Vagina (tissue), 2 donors: ENCODE results near the gene LYSET. TPM values are rescaled to one million over a fixed set of nuclear protein-coding genes. Genes with fewer than 3 reads are reported as not detected.

Experiments used
- DNase-seq, 2 donors: peaks; one replicate each; pipeline ENCODE4 v3.0.0-alpha.2; 2017; ENCODE audit errors: extremely low spot score in 2 of 2
- H3K27ac ChIP-seq: fragments of 200-600 bp; sonication (generic); one replicate; pipeline ENCODE4 v1.5.1; 2019
- H3K27me3 ChIP-seq: fragments of 200-600 bp; sonication (generic); one replicate; pipeline ENCODE4 v1.5.1; 2019
- H3K36me3 ChIP-seq, 2 donors: fragments of 200-600 bp; sonication (generic); one replicate each; pipeline ENCODE4 v1.5.1; 2017 to 2019
- H3K4me1 ChIP-seq: fragments of 200-600 bp; sonication (generic); one replicate; pipeline ENCODE4 v1.5.1; 2019
- H3K4me3 ChIP-seq, 2 donors: fragments of 200-600 bp; sonication (generic); 1 replicate in 1 of 2; 2 replicates in 1 of 2; pipeline ENCODE4 v1.5.1; 2016 to 2019
- H3K9me3 ChIP-seq: fragments of 200-600 bp; sonication (generic); one replicate; pipeline ENCODE4 v1.5.1; 2019
- POLR2A ChIP-seq, 2 donors: fragments of 450-650 bp; IDR thresholded peaks; one replicate each; pipeline ENCODE4 v1.6.1; 2017; ENCODE audit warnings: antibody characterized with exemption in 2 of 2, mild to moderate bottlenecking in 2 of 2, moderate library complexity in 2 of 2
- POLR2AphosphoS5 ChIP-seq, 2 donors: sonication (generic); formaldehyde crosslinking; IDR thresholded peaks; one replicate each; pipeline ENCODE4 v1.9.0; 2017; ENCODE audit warnings: antibody characterized with exemption in 2 of 2, mild to moderate bottlenecking in 2 of 2, low read depth in 1 of 2; ENCODE audit not compliant: insufficient read depth in 1 of 2
- intact Hi-C: fragments of 100-400 bp; cut with DNase I; formaldehyde crosslinking; loops from one replicate; pipeline ENCODE4 v1.15.1; 2023
- total RNA-seq: library from RNA; depleted of rRNA; stranded (reverse); fragments of >200 nt; gene quantifications from one replicate; pipeline ENCODE4 v1.2.3, GENCODE V29; 2016
- TF ChIP-seq, protein P1 (sequence below), 3 experiments: fragments of 450-650 bp in 2 of 3; fragments of 200-600 bp in 1 of 3; sonication (generic) in 1 of 3; IDR thresholded peaks; one replicate each; pipeline ENCODE4 v1.5.1; 2017 to 2019; ENCODE audit warnings: antibody characterized with exemption in 3 of 3, mild to moderate bottlenecking in 2 of 3, moderate library complexity in 2 of 3

LYSET gene
- total RNA-seq, 1 donor from 2014 or later = 6.4 TPM

GRCh38 chr14:93206793-93207467 is 21.8 kb downstream of the LYSET start, which contains the start of the genes GON7 and UBR7:
Gene GON7 (minus strand): TSS chr14:93207065. CDS start chr14:93207037, 28 bp downstream.
Gene UBR7 (plus strand): TSS chr14:93207256. CDS start chr14:93207292, 36 bp downstream.
- TF ChIP-seq, protein P1, sequence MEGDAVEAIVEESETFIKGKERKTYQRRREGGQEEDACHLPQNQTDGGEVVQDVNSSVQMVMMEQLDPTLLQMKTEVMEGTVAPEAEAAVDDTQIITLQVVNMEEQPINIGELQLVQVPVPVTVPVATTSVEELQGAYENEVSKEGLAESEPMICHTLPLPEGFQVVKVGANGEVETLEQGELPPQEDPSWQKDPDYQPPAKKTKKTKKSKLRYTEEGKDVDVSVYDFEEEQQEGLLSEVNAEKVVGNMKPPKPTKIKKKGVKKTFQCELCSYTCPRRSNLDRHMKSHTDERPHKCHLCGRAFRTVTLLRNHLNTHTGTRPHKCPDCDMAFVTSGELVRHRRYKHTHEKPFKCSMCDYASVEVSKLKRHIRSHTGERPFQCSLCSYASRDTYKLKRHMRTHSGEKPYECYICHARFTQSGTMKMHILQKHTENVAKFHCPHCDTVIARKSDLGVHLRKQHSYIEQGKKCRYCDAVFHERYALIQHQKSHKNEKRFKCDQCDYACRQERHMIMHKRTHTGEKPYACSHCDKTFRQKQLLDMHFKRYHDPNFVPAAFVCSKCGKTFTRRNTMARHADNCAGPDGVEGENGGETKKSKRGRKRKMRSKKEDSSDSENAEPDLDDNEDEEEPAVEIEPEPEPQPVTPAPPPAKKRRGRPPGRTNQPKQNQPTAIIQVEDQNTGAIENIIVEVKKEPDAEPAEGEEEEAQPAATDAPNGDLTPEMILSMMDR (IDR thresholded peaks at IDR 0.05) = peak in 1 of 3 experiments; percentile 4
- peak; percentile 90 to 98 for TF ChIP-seq POLR2AphosphoS5 (IDR thresholded peaks at IDR 0.05; ENCODE audit: insufficient read depth in 1 of 2, low read depth in 1 of 2)
- TF ChIP-seq POLR2A (IDR thresholded peaks at IDR 0.05) = peak in 1 of 2 donors; percentile 21
- DNase-seq = peak; percentile 96 to 97
- peak within 1 kb of the TSS; percentile 91 to 94 for H3K4me3 ChIP-seq
- H3K36me3 ChIP-seq = peaks cover 0 to 9% of the 10 kb centered on the region in 2 donors
- H3K4me1 ChIP-seq = peaks cover 45% of the 10 kb centered on the region
- H3K27ac ChIP-seq = peak within 1 kb of the TSS; percentile 80
- intact Hi-C loops = no loop called here
- no peaks in the 10 kb centered on the region for H3K27me3 ChIP-seq
- H3K9me3 ChIP-seq = no peaks in the 10 kb centered on the region

- peaks cover 45% of the 10 kb centered on the region for H3K4me1 ChIP-seq
- TF ChIP-seq, protein P1 (IDR thresholded peaks at IDR 0.05) = peak in 1 of 3 experiments; percentile 11
- TF ChIP-seq POLR2A (IDR thresholded peaks at IDR 0.05) (no peak), POLR2AphosphoS5 (IDR thresholded peaks at IDR 0.05; ENCODE audit: insufficient read depth in 1 of 2, low read depth in 1 of 2) (no peak)
- peak overlapping the region; percentile 91 to 94 for H3K4me3 ChIP-seq
- no peaks in the 10 kb centered on the region for H3K9me3 ChIP-seq
- DNase-seq = no peak
- H3K27ac ChIP-seq = peak overlapping the region; percentile 80
- intact Hi-C loops = no loop called here
- peaks cover 0 to 16% of the 10 kb centered on the region in 2 donors for H3K36me3 ChIP-seq
- H3K27me3 ChIP-seq = no peaks in the 10 kb centered on the region
Observed at GRCh38 chr14:93207468-93208308, 22.6 kb downstream of the LYSET start.

DNA sequence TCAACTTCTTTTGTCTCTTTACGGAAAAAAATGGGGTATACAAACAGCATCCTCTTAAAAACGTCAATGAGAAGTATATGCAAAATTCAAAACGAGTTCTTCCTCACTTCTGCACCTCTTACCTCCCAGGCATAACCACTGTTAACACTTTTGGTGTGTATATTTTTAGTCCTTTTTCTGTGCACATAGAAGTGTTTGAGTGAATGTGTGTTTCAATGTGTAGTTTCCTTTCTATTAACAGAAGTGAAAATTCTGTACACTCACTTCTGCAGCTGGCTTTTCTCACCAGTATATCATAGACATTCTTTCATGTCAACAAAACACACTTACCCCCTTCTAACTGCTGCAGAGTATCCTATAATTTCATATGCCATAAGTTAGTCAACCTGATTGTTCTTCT is 27.3 kb downstream of the LYSET start:
- TF ChIP-seq POLR2AphosphoS5 (IDR thresholded peaks at IDR 0.05; ENCODE audit: insufficient read depth in 1 of 2, low read depth in 1 of 2) (no peak), POLR2A (IDR thresholded peaks at IDR 0.05) (no peak)
- TF ChIP-seq, protein P1 (IDR thresholded peaks at IDR 0.05) = no peak
- intact Hi-C loops = no loop called here
- Histone ChIP-seq H3K4me1 (peaks cover 22% of the 10 kb centered on the region), H3K27ac (no peak overlapping the region), H3K4me3 (no peak overlapping the region), H3K36me3 (peaks cover 0 to 62% of the 10 kb centered on the region in 2 donors), H3K9me3 (no peaks in the 10 kb centered on the region), H3K27me3 (no peaks in the 10 kb centered on the region)
- DNase-seq = no peak

GRCh38 chr14:93214598-93214997 is 29.5 kb downstream of the LYSET start:
- intact Hi-C loops = no loop called here
- H3K9me3 ChIP-seq = no peaks in the 10 kb centered on the region
- no peak for DNase-seq
- no peak overlapping the region for H3K4me3 ChIP-seq
- TF ChIP-seq, protein P1 (IDR thresholded peaks at IDR 0.05) = no peak
- TF ChIP-seq POLR2AphosphoS5 (IDR thresholded peaks at IDR 0.05; ENCODE audit: insufficient read depth in 1 of 2, low read depth in 1 of 2) = no peak
- peaks cover 5% of the 10 kb centered on the region for H3K4me1 ChIP-seq
- peaks cover 0 to 66% of the 10 kb centered on the region in 2 donors for H3K36me3 ChIP-seq
- no peak overlapping the region for H3K27ac ChIP-seq
- H3K27me3 ChIP-seq = no peaks in the 10 kb centered on the region
